ENCODE results near the gene KDM5A. TPM values are rescaled to one million over a fixed set of nuclear protein-coding genes. Genes with fewer than 3 reads are reported as not detected.
A peak's percentile ranks its signal among the peaks of the same experiment; 100 is the strongest.

The KDM5A gene
- total RNA-seq, 1 donor from 2014 or later = 35.5 TPM

DNA sequence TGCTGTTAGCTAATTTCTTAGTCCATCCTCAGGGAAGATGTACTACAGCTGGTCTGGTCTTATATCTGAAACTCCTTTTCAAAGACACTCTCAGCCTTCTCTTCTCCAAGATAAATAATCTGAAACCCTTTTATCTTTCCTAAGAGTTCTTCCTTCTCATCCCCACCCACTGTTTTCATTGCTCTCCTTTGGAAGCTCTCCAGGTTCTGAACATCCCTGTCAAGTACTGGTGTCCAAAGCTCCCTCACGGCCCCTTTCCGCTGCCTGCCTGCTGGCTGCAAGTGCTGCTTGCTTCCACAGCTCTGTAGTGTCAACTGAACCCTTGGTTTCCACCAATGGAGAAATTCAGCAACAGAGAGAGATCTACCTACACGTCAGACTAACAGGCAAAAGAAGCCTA lies 119.9 kb downstream of the KDM5A start:
- Histone ChIP-seq H3K27me3 (ENCODE audit: control insufficient read depth, insufficient read depth, low read length) (peaks cover 2% of the 10 kb centered on the region), H3K36me3 (ENCODE audit: control insufficient read depth, insufficient read depth, low read length) (no peaks in the 10 kb centered on the region), H3K4me3 (ENCODE audit: low read depth, low read length) (no peak overlapping the region)
- FAIRE-seq (no peak), DNase-seq (ENCODE audit: low read depth) (no peak)
- TF ChIP-seq, protein P1, sequence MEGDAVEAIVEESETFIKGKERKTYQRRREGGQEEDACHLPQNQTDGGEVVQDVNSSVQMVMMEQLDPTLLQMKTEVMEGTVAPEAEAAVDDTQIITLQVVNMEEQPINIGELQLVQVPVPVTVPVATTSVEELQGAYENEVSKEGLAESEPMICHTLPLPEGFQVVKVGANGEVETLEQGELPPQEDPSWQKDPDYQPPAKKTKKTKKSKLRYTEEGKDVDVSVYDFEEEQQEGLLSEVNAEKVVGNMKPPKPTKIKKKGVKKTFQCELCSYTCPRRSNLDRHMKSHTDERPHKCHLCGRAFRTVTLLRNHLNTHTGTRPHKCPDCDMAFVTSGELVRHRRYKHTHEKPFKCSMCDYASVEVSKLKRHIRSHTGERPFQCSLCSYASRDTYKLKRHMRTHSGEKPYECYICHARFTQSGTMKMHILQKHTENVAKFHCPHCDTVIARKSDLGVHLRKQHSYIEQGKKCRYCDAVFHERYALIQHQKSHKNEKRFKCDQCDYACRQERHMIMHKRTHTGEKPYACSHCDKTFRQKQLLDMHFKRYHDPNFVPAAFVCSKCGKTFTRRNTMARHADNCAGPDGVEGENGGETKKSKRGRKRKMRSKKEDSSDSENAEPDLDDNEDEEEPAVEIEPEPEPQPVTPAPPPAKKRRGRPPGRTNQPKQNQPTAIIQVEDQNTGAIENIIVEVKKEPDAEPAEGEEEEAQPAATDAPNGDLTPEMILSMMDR (IDR thresholded peaks at IDR 0.05; ENCODE audit: insufficient read depth, low read length, severe bottlenecking) = no peak

DNA sequence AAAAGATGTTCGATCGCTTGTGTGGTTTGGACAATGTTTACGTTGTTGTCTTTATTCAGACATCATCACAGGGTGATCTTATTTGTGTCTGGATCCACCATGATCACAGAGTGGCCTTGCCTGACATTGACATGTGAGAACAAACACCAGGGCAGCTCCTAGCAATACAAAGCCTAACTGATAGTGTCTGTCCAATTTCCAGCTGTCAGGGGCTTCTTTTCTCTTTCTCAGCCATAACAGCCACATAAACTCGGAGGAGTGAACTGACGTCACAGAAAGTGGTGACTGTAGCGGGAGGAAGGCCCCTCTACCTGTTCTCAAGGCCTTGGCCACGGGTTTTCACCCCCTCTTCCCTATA lies 120.7 kb downstream of the KDM5A start:
- H3K36me3 ChIP-seq (ENCODE audit: control insufficient read depth, insufficient read depth, low read length) = no peaks in the 10 kb centered on the region
- H3K27me3 ChIP-seq (ENCODE audit: control insufficient read depth, insufficient read depth, low read length) = peaks cover 2% of the 10 kb centered on the region
- TF ChIP-seq, protein P1 (IDR thresholded peaks at IDR 0.05; ENCODE audit: insufficient read depth, low read length, severe bottlenecking) = no peak
- DNase-seq (ENCODE audit: low read depth) (no peak), FAIRE-seq (peak; percentile 36)
- H3K4me3 ChIP-seq (ENCODE audit: low read depth, low read length) = no peak overlapping the region

DNA sequence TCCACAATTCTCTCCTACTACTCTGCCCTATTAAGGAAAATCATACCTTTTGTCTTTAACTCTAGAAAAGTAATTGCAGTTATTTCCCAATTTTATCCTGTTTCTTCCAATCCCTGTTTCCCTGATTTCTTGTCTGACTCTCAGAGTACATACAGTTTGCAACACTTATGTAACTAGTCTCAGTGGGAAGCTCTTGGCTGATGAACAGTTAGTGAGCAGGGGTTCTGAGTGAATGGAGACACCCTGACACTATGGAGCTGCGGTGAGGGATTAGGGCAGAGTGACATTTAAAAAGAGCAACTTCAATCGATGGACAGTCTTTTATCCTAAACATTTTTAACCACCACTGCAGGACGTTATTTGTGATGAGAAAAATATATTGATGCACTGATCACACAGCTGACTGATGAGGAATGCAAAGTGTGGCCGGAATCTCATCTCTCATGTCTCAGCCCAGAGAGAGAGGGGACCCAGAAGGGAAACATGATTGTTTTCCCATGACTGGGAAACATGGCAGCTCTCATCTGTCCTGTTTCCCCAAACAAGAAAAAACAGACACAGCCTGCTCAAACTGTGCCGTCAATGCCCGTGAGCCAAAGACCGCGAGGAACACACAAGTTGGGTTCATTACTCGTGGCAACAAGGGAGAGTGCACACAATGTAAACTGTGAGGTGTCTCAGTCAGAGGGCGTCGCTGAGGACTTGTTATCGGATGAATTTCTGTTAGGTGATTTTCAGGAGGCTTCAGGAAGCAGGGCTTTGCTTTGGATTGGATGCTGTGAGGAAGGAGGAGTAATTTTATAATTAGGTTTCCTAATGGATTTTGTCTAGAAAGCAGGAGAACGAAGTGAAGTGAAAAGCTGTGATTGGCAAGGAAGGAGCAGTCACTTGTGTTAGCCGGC lies 121.3 kb downstream of the KDM5A start:
- H3K4me3 ChIP-seq (ENCODE audit: low read depth, low read length) = no peak overlapping the region
- DNase-seq (ENCODE audit: low read depth) (no peak), FAIRE-seq (no peak)
- H3K36me3 ChIP-seq (ENCODE audit: control insufficient read depth, insufficient read depth, low read length) = no peaks in the 10 kb centered on the region
- H3K27me3 ChIP-seq (ENCODE audit: control insufficient read depth, insufficient read depth, low read length) = peaks cover 2% of the 10 kb centered on the region
- TF ChIP-seq, protein P1 (IDR thresholded peaks at IDR 0.05; ENCODE audit: insufficient read depth, low read length, severe bottlenecking) = no peak

DNA sequence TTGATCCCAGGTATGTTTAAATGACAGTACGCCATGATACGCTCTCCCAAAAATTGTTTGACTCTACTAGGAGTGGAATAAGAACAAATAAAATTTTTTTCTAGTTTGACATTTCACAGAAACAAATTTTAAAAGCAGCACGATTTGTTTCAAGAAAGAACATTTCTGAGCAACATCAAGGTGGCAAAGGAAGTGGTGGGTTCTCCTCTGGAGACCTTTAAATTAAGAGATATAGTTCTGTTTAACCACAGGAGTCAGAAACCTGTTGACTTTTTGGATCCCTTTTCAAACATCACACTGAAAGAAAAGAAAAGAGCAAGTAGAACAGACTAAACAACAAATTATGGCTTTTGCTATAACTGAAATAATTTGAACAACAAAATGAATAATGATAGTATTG lies 124.0 kb downstream of the KDM5A start:
- TF ChIP-seq, protein P1 (IDR thresholded peaks at IDR 0.05; ENCODE audit: insufficient read depth, low read length, severe bottlenecking) = no peak
- H3K4me3 ChIP-seq (ENCODE audit: low read depth, low read length) = no peak overlapping the region

DNA sequence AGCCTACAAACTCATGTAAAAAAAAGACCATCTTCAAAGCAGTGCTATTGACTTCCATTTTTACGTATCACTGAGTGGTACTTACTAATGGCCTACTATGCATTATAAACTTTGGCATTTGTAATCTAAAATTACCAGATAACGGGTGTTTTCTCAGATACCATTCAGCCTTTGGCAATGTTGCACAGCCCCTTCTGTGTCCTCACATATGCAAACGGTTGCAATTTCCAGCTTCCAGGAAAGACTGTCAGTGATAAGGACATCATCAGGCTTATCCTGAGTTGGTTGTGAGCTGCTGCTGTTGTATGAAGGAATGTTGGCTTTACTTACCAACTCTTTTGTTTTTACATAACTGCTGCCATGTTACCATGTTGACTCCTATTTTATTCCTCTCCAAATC lies 124.9 kb downstream of the KDM5A start:
- Histone ChIP-seq H3K4me3 (ENCODE audit: low read depth, low read length) (no peak overlapping the region), H3K36me3 (ENCODE audit: control insufficient read depth, insufficient read depth, low read length) (no peaks in the 10 kb centered on the region), H3K27me3 (ENCODE audit: control insufficient read depth, insufficient read depth, low read length) (peaks cover 7% of the 10 kb centered on the region)
- FAIRE-seq = no peak
- TF ChIP-seq, protein P1 (IDR thresholded peaks at IDR 0.05; ENCODE audit: insufficient read depth, low read length, severe bottlenecking) = no peak
- no peak for DNase-seq (ENCODE audit: low read depth)

More for the DNA sequence above, 124.0 kb downstream of the KDM5A start:
- Histone ChIP-seq H3K27me3 (ENCODE audit: control insufficient read depth, insufficient read depth, low read length) (peaks cover 5% of the 10 kb centered on the region), H3K36me3 (ENCODE audit: control insufficient read depth, insufficient read depth, low read length) (no peaks in the 10 kb centered on the region)
- DNase-seq (ENCODE audit: low read depth) (no peak), FAIRE-seq (no peak)

Measured in bronchial epithelial cell (primary cell).